Neural cell (in vitro differentiated cells): ENCODE results near the gene CAPRIN1.

Source experiments
- CTCF ChIP-seq: fragments of 450-650 bp; IDR thresholded peaks from 2 replicates; pipeline ENCODE4 v1.5.1; 2014; ENCODE audit warnings: antibody characterized with exemption, mild to moderate bottlenecking, moderate library complexity; ENCODE audit not compliant: poor library complexity, severe bottlenecking
- EZH2 ChIP-seq: fragments of 200-600, 300-800 bp; shearing (Covaris generic), sonication (generic); IDR thresholded peaks from 2 replicates; pipeline ENCODE4 v1.6.1; 2014; ENCODE audit warnings: antibody characterized with exemption, low read length, borderline replicate concordance, mild to moderate bottlenecking; ENCODE audit not compliant: insufficient read depth, poor library complexity, severe bottlenecking
- MXI1 ChIP-seq: fragments of 450-650 bp; conservative IDR thresholded peaks from 2 replicates; pipeline ENCODE4 v1.6.1; 2014; ENCODE audit warnings: antibody characterized with exemption, mild to moderate bottlenecking; ENCODE audit not compliant: poor library complexity, severe bottlenecking
- POLR2AphosphoS5 ChIP-seq: IDR thresholded peaks from 2 replicates; pipeline ENCODE4 v1.6.1; 2012
- RAD21 ChIP-seq: fragments of 450-650 bp; conservative IDR thresholded peaks from 2 replicates; pipeline ENCODE4 v1.6.1; 2014; ENCODE audit warnings: antibody characterized with exemption, mild to moderate bottlenecking, moderate library complexity
- REST ChIP-seq: IDR thresholded peaks from 2 replicates; pipeline ENCODE4 v1.6.1; 2012; ENCODE audit warnings: borderline replicate concordance
- SMC3 ChIP-seq: fragments of 450-650 bp; conservative IDR thresholded peaks from 2 replicates; pipeline ENCODE4 v1.6.1; 2014; ENCODE audit warnings: antibody characterized with exemption, mild to moderate bottlenecking, moderate library complexity; ENCODE audit not compliant: poor library complexity
- TAF1 ChIP-seq: IDR thresholded peaks from 2 replicates; pipeline ENCODE4 v1.6.1; 2012; ENCODE audit warnings: low read depth

GRCh38 chr11:34084637-34085036 lies 33.1 kb downstream of the CAPRIN1 start:
- TF ChIP-seq POLR2AphosphoS5 (no peak), CTCF (no peak), MXI1 (no peak), EZH2 (no peak), SMC3 (no peak), TAF1 (no peak), REST (no peak), RAD21 (no peak)
